ENCODE measurements around the gene BPIFB2. TPM values are rescaled to one million over a fixed set of nuclear protein-coding genes. Genes with fewer than 3 reads are reported as not detected.

BPIFB2 gene
- total RNA-seq, 1 experiment from 2014 or later: 0.15 TPM

- H2AFZ ChIP-seq (ENCODE audit: low read depth, low read length, poor library complexity, severe bottlenecking): no peak overlapping the region
- H3K9me3 ChIP-seq (ENCODE audit: control insufficient read depth in 1 of 2, insufficient read depth in 1 of 2, low read depth in 1 of 2, low read length in 2 of 2): no peaks in the 10 kb centered on the region
- intact Hi-C loops (cut with micrococcal nuclease): no loop called here
- BruUV-seq (replicated peaks): no TSS peak
- no peaks in the 10 kb centered on the region for H3K27me3 ChIP-seq (ENCODE audit: insufficient read depth, low read length)
- H3K9me2 ChIP-seq (ENCODE audit: insufficient read depth): no peaks in the 10 kb centered on the region
- H3K4me1 ChIP-seq (ENCODE audit: control insufficient read depth in 1 of 2, insufficient read depth in 2 of 2, low read length in 2 of 2): no peaks in the 10 kb centered on the region
- CTCF ChIA-PET: no interaction called here
- DNase-seq (ENCODE audit: low read depth, low spot score): no peak
- no peaks in the 10 kb centered on the region for H4K20me1 ChIP-seq (ENCODE audit: insufficient read depth)
- ATAC-seq: no peak
- H3K36me3 ChIP-seq (ENCODE audit: control insufficient read depth in 1 of 2, insufficient read depth in 2 of 2, low read length in 2 of 2): no peaks in the 10 kb centered on the region
- H3K27ac ChIP-seq (ENCODE audit: low read depth, low read length): no peak overlapping the region
- H3K79me2 ChIP-seq (ENCODE audit: insufficient read depth, low read length): no peaks in the 10 kb centered on the region
- H3K4me3 ChIP-seq (replicated peaks in 1 of 2; ENCODE audit: low read depth in 1 of 2, low read length in 2 of 2): no peak overlapping the region
- no peak overlapping the region for H3K9ac ChIP-seq (ENCODE audit: low read length)
- TF ChIP-seq CTCF (IDR thresholded peaks at IDR 0.05 in 2 of 3, conservative IDR thresholded peaks at IDR 0.05 in 1 of 3; ENCODE audit: borderline replicate concordance in 1 of 3, insufficient read depth in 1 of 3, low read depth in 2 of 3, low read length in 2 of 3) (no peak), ZNF274 (IDR thresholded peaks at IDR 0.05; ENCODE audit: low read depth, low read length) (no peak), RAD21 (IDR thresholded peaks at IDR 0.05; ENCODE audit: low read depth) (no peak), FOSL1 (IDR thresholded peaks at IDR 0.05; ENCODE audit: low read depth) (no peak), CEBPB (IDR thresholded peaks at IDR 0.05; ENCODE audit: low read depth) (no peak), EZH2phosphoT487 (IDR thresholded peaks at IDR 0.05; ENCODE audit: borderline replicate concordance) (no peak), JUND (IDR thresholded peaks at IDR 0.05) (no peak), ZFX (IDR thresholded peaks at IDR 0.05) (no peak), POLR2AphosphoS5 (IDR thresholded peaks at IDR 0.05; ENCODE audit: low read depth, low read length) (no peak), SRF (IDR thresholded peaks at IDR 0.05; ENCODE audit: low read depth) (no peak), MAX (IDR thresholded peaks at IDR 0.05) (no peak), ZBTB33 (IDR thresholded peaks at IDR 0.05; ENCODE audit: extremely low read depth, insufficient replicate concordance, low read length) (no peak), TCF7L2 (IDR thresholded peaks at IDR 0.05; ENCODE audit: borderline replicate concordance, extremely low read depth, insufficient read depth, insufficient read length) (no peak)
- RAD21 ChIA-PET (ENCODE audit: low non-redundant PET in 1 of 2, low total read pairs in 2 of 2, uncharacterized antibody in 2 of 2, unreplicated experiment in 2 of 2): no interaction called here
- POLR2A ChIA-PET: no interaction called here
- H3K4me2 ChIP-seq (ENCODE audit: low read length): no peak overlapping the region
These were observed 28.1 kb upstream of the BPIFB2 start for GRCh38 chr20:32979201-32979998.

Data from HCT116 (cell line).